Hepatocyte (in vitro differentiated cells): Measurements from ENCODE around the gene SNX27.

Experiments used
- CTCF ChIP-seq: fragments of 200-600 bp; sonication (generic); IDR thresholded peaks from 2 replicates; pipeline ENCODE4 v1.5.1; 2016; ENCODE audit warnings: antibody characterized with exemption, mild to moderate bottlenecking; ENCODE audit not compliant: poor library complexity
- EZH2 ChIP-seq: fragments of 200-600 bp; sonication (generic); IDR thresholded peaks from 2 replicates; pipeline ENCODE4 v1.6.1; 2016; ENCODE audit warnings: antibody characterized with exemption, mild to moderate bottlenecking, borderline replicate concordance
- EZH2phosphoT487 ChIP-seq: fragments of 200-600 bp; sonication (generic); IDR thresholded peaks from one replicate; pipeline ENCODE4 v1.6.1; 2018; ENCODE audit warnings: antibody characterized with exemption, mild to moderate bottlenecking, low read depth, moderate library complexity; ENCODE audit not compliant: unreplicated experiment, severe bottlenecking

- TF ChIP-seq CTCF (no peak), EZH2phosphoT487 (no peak), EZH2 (no peak)
Measured at GRCh38 chr1:151737026-151737425, 125.2 kb downstream of the SNX27 start.
